Smooth muscle cell (in vitro differentiated cells): Measurements from ENCODE around the gene TRRAP. TPM values are rescaled to one million over a fixed set of nuclear protein-coding genes. Genes with fewer than 3 reads are reported as not detected.

Experiments
- DNase-seq: peaks from one replicate; lab custom pipeline; 2025; ENCODE audit not compliant: unreplicated experiment; lab: John Stamatoyannopoulos, UW
- H2AFZ ChIP-seq: fragments of 200-600 bp; sonication (generic); 2 replicates; pipeline ENCODE4 v1.6.0; 2016; ENCODE audit warnings: antibody characterized with exemption, low read depth, mild to moderate bottlenecking
- H3F3A ChIP-seq: fragments of 200-600 bp; sonication (generic); 2 replicates; pipeline ENCODE4 v1.6.0; 2017; ENCODE audit warnings: antibody characterized with exemption, low read depth
- H3K27ac ChIP-seq: fragments of 200-600 bp; sonication (generic); 2 replicates; pipeline ENCODE4 v1.5.1; 2016; ENCODE audit warnings: low read depth, mild to moderate bottlenecking
- H3K27me3 ChIP-seq: fragments of 200-600 bp; sonication (generic); 2 replicates; pipeline ENCODE4 v1.6.1; 2016; ENCODE audit warnings: low read depth, mild to moderate bottlenecking
- H3K36me3 ChIP-seq: fragments of 200-600 bp; sonication (generic); 2 replicates; pipeline ENCODE4 v1.5.1; 2016; ENCODE audit warnings: low read depth
- H3K4me1 ChIP-seq: fragments of 200-600 bp; sonication (generic); 2 replicates; pipeline ENCODE4 v1.5.1; 2016; ENCODE audit warnings: low read depth
- H3K4me2 ChIP-seq: fragments of 200-600 bp; sonication (generic); 2 replicates; pipeline ENCODE4 v1.6.0; 2016; ENCODE audit warnings: mild to moderate bottlenecking
- H3K4me3 ChIP-seq: fragments of 200-600 bp; sonication (generic); 2 replicates; pipeline ENCODE4 v1.5.1; 2016; ENCODE audit warnings: mild to moderate bottlenecking
- H3K79me2 ChIP-seq: fragments of 200-600 bp; sonication (generic); 2 replicates; pipeline ENCODE4 v1.6.0; 2016; ENCODE audit warnings: low read depth, mild to moderate bottlenecking
- H3K9ac ChIP-seq: fragments of 200-600 bp; sonication (generic); 2 replicates; pipeline ENCODE4 v1.6.0; 2016; ENCODE audit warnings: low read depth
- H3K9me3 ChIP-seq: fragments of 200-600 bp; sonication (generic); replicated peaks from 2 replicates; pipeline ENCODE4 v1.5.1; 2016; ENCODE audit warnings: low read depth
- H4K20me1 ChIP-seq: fragments of 200-600 bp; sonication (generic); 2 replicates; pipeline ENCODE4 v1.6.0; 2016; ENCODE audit warnings: low read depth
- CTCF ChIP-seq: fragments of 200-600 bp; sonication (generic); IDR thresholded peaks from 2 replicates; pipeline ENCODE4 v1.5.1; 2017; ENCODE audit warnings: borderline replicate concordance, mild to moderate bottlenecking, antibody characterized with exemption; ENCODE audit not compliant: insufficient read depth, poor library complexity, severe bottlenecking
- WGBS: methylation state at CpG from one replicate; pipeline ENCODE4 v1.1.7; 2016; ENCODE audit warnings: low lambda C conversion rate; 5-methylcytosine and 5-hydroxymethylcytosine counted together
- polyA plus RNA-seq: library from polyadenylated mRNA; unstranded; fragments of >200 nt; fragmentation: Nextera tagmentation; extraction: Ambion mirVana; gene quantifications from 2 replicates; pipeline ENCODE4 v1.2.1, GENCODE V29; 2016
- total RNA-seq: library from RNA; depleted of rRNA; stranded (reverse); fragments of >200 nt; gene quantifications from 2 replicates; pipeline ENCODE4 v1.2.3, GENCODE V29; 2014

Gene TRRAP
- total and polyA plus RNA-seq, 2 experiments from 2014 or later, result 3.9 to 24.8 TPM

GRCh38 chr7:99029466-99030435 is 151.4 kb downstream of the TRRAP start:
- H3K4me3 ChIP-seq, result no peak overlapping the region
- H3K27me3 ChIP-seq, result no peaks in the 10 kb centered on the region
- H3F3A ChIP-seq, result no peaks in the 10 kb centered on the region
- H3K36me3 ChIP-seq, result peaks cover 3% of the 10 kb centered on the region
- no peak overlapping the region for H2AFZ ChIP-seq
- no peak overlapping the region for H3K9ac ChIP-seq
- no peaks in the 10 kb centered on the region for H4K20me1 ChIP-seq
- H3K27ac ChIP-seq, result no peak overlapping the region
- no peak for TF ChIP-seq CTCF
- 88% methylated on average over 9 of the region's 9 CpGs for WGBS
- H3K79me2 ChIP-seq, result no peaks in the 10 kb centered on the region
- no peak for DNase-seq
- no peak overlapping the region for H3K4me2 ChIP-seq
- H3K4me1 ChIP-seq, result no peaks in the 10 kb centered on the region
- no peaks in the 10 kb centered on the region for H3K9me3 ChIP-seq

GRCh38 chr7:99030457-99030856 is 152.1 kb downstream of the TRRAP start:
- no peak overlapping the region for H2AFZ ChIP-seq
- no peak for TF ChIP-seq CTCF
- no peaks in the 10 kb centered on the region for H3F3A ChIP-seq
- no peaks in the 10 kb centered on the region for H3K4me1 ChIP-seq
- H3K9me3 ChIP-seq, result no peaks in the 10 kb centered on the region
- H3K36me3 ChIP-seq, result peaks cover 3% of the 10 kb centered on the region
- 93% methylated on average over 6 of the region's 6 CpGs for WGBS
- no peaks in the 10 kb centered on the region for H3K79me2 ChIP-seq
- H4K20me1 ChIP-seq, result no peaks in the 10 kb centered on the region
- H3K4me2 ChIP-seq, result no peak overlapping the region
- no peaks in the 10 kb centered on the region for H3K27me3 ChIP-seq
- H3K27ac ChIP-seq, result no peak overlapping the region
- H3K9ac ChIP-seq, result no peak overlapping the region
- DNase-seq, result no peak
- no peak overlapping the region for H3K4me3 ChIP-seq

- DNase-seq, result no peak
- H4K20me1 ChIP-seq, result no peaks in the 10 kb centered on the region
- no peaks in the 10 kb centered on the region for H3K27me3 ChIP-seq
- TF ChIP-seq CTCF, result no peak
- H3K27ac ChIP-seq, result no peak overlapping the region
- no peaks in the 10 kb centered on the region for H3F3A ChIP-seq
- no peak overlapping the region for H3K4me2 ChIP-seq
- no peaks in the 10 kb centered on the region for H3K4me1 ChIP-seq
- 96% methylated on average over 5 of the region's 5 CpGs for WGBS
- no peak overlapping the region for H2AFZ ChIP-seq
- no peaks in the 10 kb centered on the region for H3K79me2 ChIP-seq
- H3K9ac ChIP-seq, result no peak overlapping the region
- H3K9me3 ChIP-seq, result no peaks in the 10 kb centered on the region
- peaks cover 3% of the 10 kb centered on the region for H3K36me3 ChIP-seq
- no peak overlapping the region for H3K4me3 ChIP-seq
These were observed 152.6 kb downstream of the TRRAP start for GRCh38 chr7:99030951-99031350.
